HG03108 (cell line): ENCODE results near the gene MGAT2.
"Not testable (repeated sequence)": the region's sequence is repeated elsewhere in the genome, so short reads cannot be mapped to it uniquely, and the experiment has no call there.

ENCODE experiments used
- ATAC-seq: cut with Tn5 transposase; IDR thresholded peaks from one replicate; pipeline ENCODE4 v1.9.1; 2021; ENCODE audit warnings: moderate library complexity; ENCODE audit not compliant: unreplicated experiment

MGAT2 gene

DNA sequence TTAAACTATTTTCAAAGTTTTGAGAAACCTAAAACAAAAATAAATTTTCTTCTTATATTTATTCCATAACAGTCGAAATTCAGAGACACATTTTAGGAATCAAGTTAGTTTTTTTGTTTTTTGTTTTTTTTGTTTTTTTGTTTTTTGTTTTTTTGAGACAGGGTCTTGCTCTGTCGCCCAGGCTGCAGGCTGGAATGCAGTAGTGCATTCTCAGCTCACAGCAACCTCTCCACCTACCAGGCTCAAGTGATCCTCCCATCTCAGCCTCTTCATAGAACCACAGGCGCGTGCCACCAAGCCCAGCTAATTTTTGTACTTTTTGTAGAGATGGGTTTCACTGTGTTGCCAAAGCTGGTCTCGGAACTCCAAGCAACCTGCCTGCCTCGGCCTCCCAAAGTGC lies 32.9 kb downstream of the MGAT2 start:
- no peak for ATAC-seq

- ATAC-seq = no peak
Measured at GRCh38 chr14:49654511-49654910, 33.9 kb downstream of the MGAT2 start.

- ATAC-seq = not testable (repeated sequence)
Measured at GRCh38 chr14:49657500-49657899, 36.9 kb downstream of the MGAT2 start.

GRCh38 chr14:49659526-49660455 lies 39.2 kb downstream of the MGAT2 start:
- ATAC-seq = no peak

- ATAC-seq = no peak
Measured at GRCh38 chr14:49670475-49670874, 49.9 kb downstream of the MGAT2 start.
